Skeletal muscle tissue (tissue), 5 donors: Measurements from ENCODE around the gene IGFBP6. TPM values are rescaled to one million over a fixed set of nuclear protein-coding genes. Genes with fewer than 3 reads are reported as not detected.

Experiments used
- H3K27ac ChIP-seq: one replicate; pipeline ENCODE4 v1.7.0; 2013; ENCODE audit warnings: mild to moderate bottlenecking, low read depth, low read length, inconsistent platforms
- H3K27me3 ChIP-seq, 3 donors: one replicate each; pipeline ENCODE4 v1.7.0; 2013; ENCODE audit warnings: low read length in 3 of 3; ENCODE audit not compliant: control insufficient read depth in 3 of 3, insufficient read depth in 3 of 3
- H3K36me3 ChIP-seq, 3 donors: one replicate each; pipeline ENCODE4 v1.7.0; 2013; ENCODE audit warnings: low read length in 3 of 3; ENCODE audit not compliant: control insufficient read depth in 3 of 3, insufficient read depth in 3 of 3
- H3K4me1 ChIP-seq, 3 donors: one replicate each; pipeline ENCODE4 v1.7.0; 2013; ENCODE audit warnings: low read length in 3 of 3, mild to moderate bottlenecking in 3 of 3; ENCODE audit not compliant: control insufficient read depth in 3 of 3, insufficient read depth in 3 of 3
- H3K4me3 ChIP-seq, 3 donors: one replicate each; pipeline ENCODE4 v1.7.0; 2013; ENCODE audit warnings: low read length in 3 of 3
- H3K9ac ChIP-seq, 3 donors: one replicate each; pipeline ENCODE4 v1.7.0; 2013; ENCODE audit warnings: low read length in 3 of 3, mild to moderate bottlenecking in 3 of 3, moderate library complexity in 2 of 3, low read depth in 1 of 3
- H3K9me3 ChIP-seq, 3 donors: one replicate each; pipeline ENCODE4 v1.7.0; 2013; ENCODE audit warnings: low read length in 3 of 3; ENCODE audit not compliant: control insufficient read depth in 3 of 3
- small RNA-seq: library from RNA; depleted of rRNA; stranded (forward); fragments of <200 nt; gene quantifications from one replicate; pipeline ENCODE3, GENCODE V24; 2014
- total RNA-seq: library from RNA; depleted of rRNA; stranded (reverse); fragments of >200 nt; gene quantifications from one replicate; pipeline ENCODE4 v1.2.3, GENCODE V29; 2014
- donor health status: Osteomylitis.

Gene IGFBP6
- total RNA-seq, 1 donor from 2014 or later = 89.8 TPM

DNA sequence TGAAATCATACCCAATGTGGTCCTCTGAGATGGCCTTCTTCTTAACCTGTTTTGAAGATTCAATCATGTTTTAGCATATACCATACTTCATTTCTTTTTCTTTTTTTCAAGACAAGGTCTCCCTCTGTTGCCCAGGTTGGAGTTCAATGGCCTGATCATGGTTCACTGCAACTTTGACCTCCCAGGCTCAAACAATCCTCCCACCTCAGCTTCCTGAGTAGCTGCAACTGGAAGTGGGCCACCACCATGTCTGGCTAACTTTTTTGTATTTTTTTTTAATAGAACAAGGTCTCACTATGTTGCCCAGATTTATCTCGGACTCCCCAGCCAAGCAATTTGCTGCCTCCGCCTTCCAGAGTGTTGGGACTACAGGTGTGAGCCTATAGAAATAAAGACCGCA, 36.3 kb downstream of the IGFBP6 start:
- Histone ChIP-seq H3K4me3 (no peak overlapping the region), H3K27ac (no peak overlapping the region)

GRCh38 chr12:53143355-53143754, 45.9 kb downstream of the IGFBP6 start:
- no peak overlapping the region for H3K9ac ChIP-seq
- H3K9me3 ChIP-seq = no peaks in the 10 kb centered on the region
- H3K4me3 ChIP-seq = no peak overlapping the region
- H3K4me1 ChIP-seq = no peaks in the 10 kb centered on the region
- H3K36me3 ChIP-seq = no peaks in the 10 kb centered on the region
- no peaks in the 10 kb centered on the region for H3K27me3 ChIP-seq
- H3K27ac ChIP-seq = no peak overlapping the region

More for the DNA sequence above, 36.3 kb downstream of the IGFBP6 start:
- Histone ChIP-seq H3K36me3 (no peaks in the 10 kb centered on the region), H3K27me3 (no peaks in the 10 kb centered on the region), H3K9ac (no peak overlapping the region), H3K9me3 (no peaks in the 10 kb centered on the region), H3K4me1 (no peaks in the 10 kb centered on the region)

DNA sequence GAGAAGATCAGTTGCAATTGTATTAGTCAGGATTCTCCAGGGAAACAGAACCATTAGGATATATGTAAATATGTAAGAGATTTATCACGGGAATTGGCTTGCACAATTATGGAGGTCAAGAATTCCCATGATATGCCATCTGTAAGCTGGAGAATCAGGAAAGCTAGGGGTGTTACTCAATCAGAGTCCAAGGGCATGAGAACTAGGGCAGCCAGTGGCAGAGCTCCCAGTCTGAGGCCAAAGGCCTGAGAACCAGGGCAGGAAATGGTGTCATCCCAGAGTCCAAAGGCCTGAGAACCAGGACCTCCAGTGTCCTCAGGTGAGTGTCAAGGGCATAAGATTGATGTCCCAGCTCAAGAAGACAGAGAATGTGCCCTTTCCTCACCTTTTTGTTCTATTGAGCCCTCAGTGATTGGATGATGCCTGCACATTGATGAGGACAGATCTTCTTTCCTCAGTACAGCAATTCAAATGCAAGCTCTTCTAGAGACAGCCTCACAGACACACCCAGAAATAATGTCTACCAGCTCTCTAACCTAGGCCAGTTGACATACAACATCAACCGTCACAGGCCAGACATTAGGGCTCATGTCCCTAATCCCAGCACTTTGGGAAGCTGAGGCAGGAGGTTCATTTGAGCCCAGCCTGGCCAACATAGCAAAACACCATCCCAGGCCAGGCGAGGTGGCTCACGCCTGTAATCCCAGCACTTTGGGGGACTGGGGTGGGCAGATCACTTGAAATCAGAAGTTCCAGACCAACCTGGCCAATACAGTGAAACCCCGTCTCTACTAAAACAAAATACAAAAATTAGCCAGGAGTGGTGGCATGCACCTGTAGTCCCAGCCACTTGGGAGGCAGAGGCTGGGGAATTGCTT, 48.2 kb downstream of the IGFBP6 start:
- no peaks in the 10 kb centered on the region for H3K4me1 ChIP-seq
- no peak overlapping the region for H3K4me3 ChIP-seq
- H3K27me3 ChIP-seq = no peaks in the 10 kb centered on the region
- no peaks in the 10 kb centered on the region for H3K9me3 ChIP-seq
- H3K27ac ChIP-seq = no peak overlapping the region
- no peaks in the 10 kb centered on the region for H3K36me3 ChIP-seq
- H3K9ac ChIP-seq = no peak overlapping the region

DNA sequence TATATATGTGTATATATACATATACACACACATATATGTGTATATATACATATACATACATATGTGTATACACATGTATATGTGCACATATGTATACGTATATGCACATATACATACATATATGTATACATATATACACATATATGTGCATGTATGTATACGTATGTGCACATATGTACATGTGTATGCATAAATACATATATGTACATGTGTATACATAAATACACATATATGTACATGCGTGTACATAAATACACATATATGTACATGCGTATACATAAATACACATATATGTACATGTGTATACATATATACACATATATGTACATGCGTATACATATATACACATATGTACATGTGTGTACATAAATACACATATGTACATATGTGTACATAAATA, 49.7 kb downstream of the IGFBP6 start:
- Histone ChIP-seq H3K4me3 (no peak overlapping the region), H3K27me3 (no peaks in the 10 kb centered on the region), H3K27ac (no peak overlapping the region), H3K36me3 (no peaks in the 10 kb centered on the region), H3K9ac (no peak overlapping the region), H3K9me3 (no peaks in the 10 kb centered on the region), H3K4me1 (no peaks in the 10 kb centered on the region)

DNA sequence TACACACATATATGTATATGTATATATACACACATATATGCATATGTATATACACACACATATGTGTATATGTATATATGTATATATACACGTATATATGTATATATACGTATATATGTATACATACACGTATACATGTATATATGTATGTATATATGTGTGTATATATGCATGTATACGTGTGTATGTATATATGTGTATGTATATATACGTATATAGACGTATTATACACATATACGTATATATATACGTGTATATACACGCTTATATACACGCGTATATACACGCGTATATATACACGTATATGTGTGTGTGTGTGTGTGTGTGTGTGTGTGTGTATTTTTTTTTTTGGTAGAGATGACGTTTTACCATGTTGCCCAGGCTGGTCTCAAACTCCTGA, 50.2 kb downstream of the IGFBP6 start:
- Histone ChIP-seq H3K4me3 (no peak overlapping the region), H3K4me1 (no peaks in the 10 kb centered on the region), H3K36me3 (no peaks in the 10 kb centered on the region), H3K9me3 (no peaks in the 10 kb centered on the region), H3K27ac (no peak overlapping the region), H3K9ac (no peak overlapping the region), H3K27me3 (no peaks in the 10 kb centered on the region)

DNA sequence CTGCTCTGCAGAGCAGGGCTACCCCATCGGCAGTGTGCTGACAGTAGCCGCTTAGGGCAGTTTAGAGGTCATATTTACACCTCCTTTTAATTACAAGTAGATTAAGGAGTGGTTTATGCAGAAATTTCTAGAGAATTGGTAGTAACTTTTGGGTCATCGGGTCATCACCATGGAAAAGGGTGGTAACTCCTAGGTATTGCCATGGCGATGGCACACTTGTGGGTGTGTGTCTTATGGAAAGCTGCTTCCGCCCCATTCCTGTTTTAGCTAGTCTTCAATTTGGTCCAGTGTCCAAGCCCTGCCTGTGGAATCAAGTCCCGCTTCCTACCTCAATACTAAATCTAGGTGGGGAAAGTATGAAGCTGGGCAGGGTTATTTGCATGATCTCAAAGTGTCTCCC, 53.6 kb downstream of the IGFBP6 start:
- Histone ChIP-seq H3K4me3 (no peak overlapping the region), H3K36me3 (no peaks in the 10 kb centered on the region), H3K9ac (no peak overlapping the region), H3K27me3 (no peaks in the 10 kb centered on the region), H3K27ac (no peak overlapping the region), H3K9me3 (no peaks in the 10 kb centered on the region), H3K4me1 (no peaks in the 10 kb centered on the region)

Small RNAs within 50 kb of the gene (small RNA-seq; reads per million reads assigned to genes)
- not detected for gene HIGD1AP1
- gene MIR6757 = 0.16 reads per million
- not detected for gene RNU6-333P

Other genes starting within 250 kb of the IGFBP6 start
- gene KRT78, start 248.7 kb upstream of the IGFBP6 start, total RNA-seq = not detected
- gene KRT8, start 192.6 kb upstream of the IGFBP6 start, total RNA-seq = 1.6 TPM
- 4.2 TPM for gene KRT18, start 148.5 kb upstream of the IGFBP6 start, total RNA-seq
- gene EIF4B, start 91.2 kb upstream of the IGFBP6 start, total RNA-seq = 1,005 TPM
- 21.9 TPM for gene TNS2, start 47.6 kb upstream of the IGFBP6 start, total RNA-seq
- 13.0 TPM for gene SPRYD3, start 18.3 kb upstream of the IGFBP6 start, total RNA-seq
- gene SOAT2, start 5.8 kb downstream of the IGFBP6 start, total RNA-seq = under 0.01 TPM
- 16.7 TPM for gene ZNF740, start 83.1 kb downstream of the IGFBP6 start, total RNA-seq
- 16.7 TPM for gene CSAD, start 83.3 kb downstream of the IGFBP6 start, total RNA-seq
- 1.6 TPM for gene ITGB7, start 109.6 kb downstream of the IGFBP6 start, total RNA-seq
- gene RARG, start 134.5 kb downstream of the IGFBP6 start, total RNA-seq = 12.5 TPM
- gene ESPL1, start 170.6 kb downstream of the IGFBP6 start, total RNA-seq = 2.6 TPM
- gene PFDN5, start 197.9 kb downstream of the IGFBP6 start, total RNA-seq = 686 TPM
- 50.1 TPM for gene MYG1, start 202.0 kb downstream of the IGFBP6 start, total RNA-seq
- gene AAAS, start 223.9 kb downstream of the IGFBP6 start, total RNA-seq = 35.5 TPM
- gene SP7, start 238.7 kb downstream of the IGFBP6 start, total RNA-seq = not detected